ENCODE measurements around the gene DNAH17. TPM values are rescaled to one million over a fixed set of nuclear protein-coding genes. Genes with fewer than 3 reads are reported as not detected.

The DNAH17 gene
- total RNA-seq, 1 donor from 2014 or later: not detected

DNA sequence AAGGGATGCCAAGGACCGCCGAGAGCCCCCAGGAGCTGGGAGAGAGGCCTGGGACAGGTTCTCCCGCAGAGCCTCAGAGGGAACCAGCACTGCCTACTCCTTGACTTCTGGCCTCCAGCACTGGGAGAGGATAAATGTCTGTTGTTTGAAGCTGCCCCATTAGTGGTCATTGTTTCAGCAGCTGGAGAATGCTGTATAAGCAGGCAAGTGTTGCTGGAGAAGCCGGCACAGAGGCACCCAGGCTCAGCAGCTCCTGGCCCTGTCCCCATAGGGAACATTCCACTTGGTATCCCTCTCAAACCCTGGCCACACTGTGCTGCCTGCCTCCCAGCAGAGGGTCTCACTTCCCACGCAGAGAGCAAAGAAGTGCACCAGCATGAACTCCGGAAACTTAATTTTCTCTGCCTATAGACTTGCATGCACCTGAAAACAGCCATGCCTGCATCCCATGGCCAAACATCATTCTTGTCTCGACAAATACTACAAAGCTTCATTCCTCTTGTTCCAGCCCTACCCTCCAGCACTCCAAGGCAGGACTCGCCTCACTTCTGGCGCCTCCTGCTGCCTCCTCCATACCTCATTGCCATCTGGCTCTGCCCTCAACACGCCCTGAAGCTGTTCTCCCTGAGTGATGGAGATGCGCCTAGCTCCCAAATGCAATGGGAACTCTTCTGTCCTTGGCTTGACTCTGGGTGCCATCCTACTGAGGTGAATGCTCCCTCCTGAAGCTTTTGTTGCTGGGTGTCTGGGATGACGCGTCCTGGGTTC is 88.1 kb downstream of the DNAH17 start:
- H3K9me3 ChIP-seq: no peaks in the 10 kb centered on the region
- no peak overlapping the region for H3K4me3 ChIP-seq
- DNase-seq (ENCODE audit: low spot score in 2 of 2): no peak
- H3K4me1 ChIP-seq: no peaks in the 10 kb centered on the region
- no peaks in the 10 kb centered on the region for H3K36me3 ChIP-seq
- peaks cover 8% of the 10 kb centered on the region for H3K27me3 ChIP-seq
- TF ChIP-seq, protein P1, sequence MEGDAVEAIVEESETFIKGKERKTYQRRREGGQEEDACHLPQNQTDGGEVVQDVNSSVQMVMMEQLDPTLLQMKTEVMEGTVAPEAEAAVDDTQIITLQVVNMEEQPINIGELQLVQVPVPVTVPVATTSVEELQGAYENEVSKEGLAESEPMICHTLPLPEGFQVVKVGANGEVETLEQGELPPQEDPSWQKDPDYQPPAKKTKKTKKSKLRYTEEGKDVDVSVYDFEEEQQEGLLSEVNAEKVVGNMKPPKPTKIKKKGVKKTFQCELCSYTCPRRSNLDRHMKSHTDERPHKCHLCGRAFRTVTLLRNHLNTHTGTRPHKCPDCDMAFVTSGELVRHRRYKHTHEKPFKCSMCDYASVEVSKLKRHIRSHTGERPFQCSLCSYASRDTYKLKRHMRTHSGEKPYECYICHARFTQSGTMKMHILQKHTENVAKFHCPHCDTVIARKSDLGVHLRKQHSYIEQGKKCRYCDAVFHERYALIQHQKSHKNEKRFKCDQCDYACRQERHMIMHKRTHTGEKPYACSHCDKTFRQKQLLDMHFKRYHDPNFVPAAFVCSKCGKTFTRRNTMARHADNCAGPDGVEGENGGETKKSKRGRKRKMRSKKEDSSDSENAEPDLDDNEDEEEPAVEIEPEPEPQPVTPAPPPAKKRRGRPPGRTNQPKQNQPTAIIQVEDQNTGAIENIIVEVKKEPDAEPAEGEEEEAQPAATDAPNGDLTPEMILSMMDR (IDR thresholded peaks at IDR 0.05): no peak
- intact Hi-C loops (cut with DNase I): no loop called here
- H3K27ac ChIP-seq: no peak overlapping the region

DNA sequence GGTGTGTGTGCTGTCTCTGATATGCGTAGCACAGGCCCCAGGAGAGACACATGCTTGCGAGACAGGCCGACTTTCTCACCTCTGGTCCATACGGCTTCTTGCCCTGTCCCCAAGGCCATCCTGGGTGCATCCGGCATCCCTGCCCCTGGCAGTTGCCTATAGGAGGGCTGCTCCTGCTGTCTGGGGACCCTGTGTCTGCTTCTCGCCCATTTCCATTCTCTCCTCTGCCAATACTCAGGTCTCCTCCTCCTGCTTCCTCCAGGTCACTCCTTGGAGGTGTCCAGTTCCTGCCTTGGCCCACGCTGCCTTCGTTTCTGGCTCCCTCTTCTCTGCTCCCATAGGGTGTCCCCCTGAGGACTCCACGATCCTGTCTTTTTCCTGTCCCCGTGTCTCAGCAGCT is 89.0 kb downstream of the DNAH17 start:
- Histone ChIP-seq H3K9me3 (no peaks in the 10 kb centered on the region), H3K4me1 (no peaks in the 10 kb centered on the region), H3K27ac (no peak overlapping the region), H3K36me3 (no peaks in the 10 kb centered on the region), H3K27me3 (peaks cover 8% of the 10 kb centered on the region), H3K4me3 (no peak overlapping the region)
- TF ChIP-seq, protein P1 (IDR thresholded peaks at IDR 0.05): no peak
- no peak for DNase-seq (ENCODE audit: low spot score in 2 of 2)
- intact Hi-C loops (cut with DNase I): no loop called here

DNA sequence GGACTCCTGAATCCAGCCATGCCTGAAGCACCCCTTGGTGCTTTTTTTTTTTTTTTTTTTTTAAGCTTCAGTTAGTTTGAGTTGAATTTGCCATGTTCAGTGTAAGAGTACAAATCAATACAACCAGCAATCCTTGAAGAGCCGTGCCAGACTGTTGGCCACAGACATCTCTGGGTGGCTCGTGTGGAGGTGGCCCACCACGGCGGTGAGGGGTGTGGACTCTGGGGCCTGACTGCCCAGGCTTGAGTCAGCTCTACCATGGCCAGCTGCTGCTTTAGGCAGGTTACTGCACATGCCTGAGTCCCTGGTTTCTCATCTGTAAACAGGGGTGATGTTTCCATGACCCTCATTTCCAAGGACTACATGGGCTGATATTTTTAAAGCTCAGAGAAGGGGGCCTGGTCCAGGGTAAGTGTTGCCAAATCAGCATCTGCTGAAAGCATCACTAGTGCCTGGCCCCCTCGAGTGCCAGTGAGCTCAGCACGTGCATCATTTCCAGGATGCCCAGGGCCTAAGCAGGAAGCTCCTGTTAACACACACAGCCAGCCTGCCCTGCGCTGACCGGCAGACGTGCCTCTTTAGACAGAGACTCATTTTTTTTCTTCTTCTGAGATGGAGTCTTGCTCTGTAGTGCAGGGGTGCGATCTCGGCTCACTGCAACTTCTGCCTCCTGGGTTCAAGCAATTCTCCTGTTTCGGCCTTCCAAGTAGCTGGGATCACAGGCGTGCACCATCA is 90.1 kb downstream of the DNAH17 start:
- TF ChIP-seq, protein P1 (IDR thresholded peaks at IDR 0.05): no peak
- Histone ChIP-seq H3K36me3 (no peaks in the 10 kb centered on the region), H3K9me3 (no peaks in the 10 kb centered on the region), H3K27me3 (peaks cover 8% of the 10 kb centered on the region), H3K4me1 (no peaks in the 10 kb centered on the region), H3K27ac (no peak overlapping the region), H3K4me3 (no peak overlapping the region)
- no peak for DNase-seq (ENCODE audit: low spot score in 2 of 2)
- intact Hi-C loops (cut with DNase I): no loop called here

DNA sequence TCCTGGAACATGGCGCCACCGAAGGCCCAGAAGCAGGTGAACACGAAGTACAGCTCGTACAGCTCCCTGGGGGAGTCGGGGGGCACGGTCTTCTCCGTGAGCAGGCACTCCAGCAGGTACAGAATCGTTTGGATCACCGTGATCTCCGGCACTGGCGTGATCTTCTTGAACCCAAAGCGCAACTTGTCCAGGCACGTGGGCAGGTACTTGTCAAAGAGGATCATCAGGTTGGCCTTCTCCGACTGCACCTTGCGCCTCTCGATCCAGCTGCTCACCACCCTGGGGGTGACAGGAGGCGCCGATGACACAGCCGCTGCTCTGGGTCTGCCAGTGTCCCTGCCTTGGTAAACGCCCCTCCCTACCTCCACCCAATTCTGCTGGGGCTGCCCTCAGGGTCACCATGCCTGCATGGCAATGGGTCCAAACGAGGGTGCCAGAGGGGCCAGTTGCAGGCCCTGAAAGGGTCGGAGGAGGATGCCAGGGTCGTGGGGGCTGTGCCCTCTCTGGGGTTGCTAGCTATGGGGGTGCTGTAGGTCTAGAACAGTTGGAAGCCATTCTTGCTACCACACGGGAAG is 90.9 kb downstream of the DNAH17 start:
- Histone ChIP-seq H3K27ac (no peak overlapping the region), H3K4me3 (no peak overlapping the region), H3K27me3 (peaks cover 8% of the 10 kb centered on the region), H3K36me3 (no peaks in the 10 kb centered on the region), H3K4me1 (no peaks in the 10 kb centered on the region), H3K9me3 (no peaks in the 10 kb centered on the region)
- intact Hi-C loops (cut with DNase I): no loop called here
- TF ChIP-seq, protein P1 (IDR thresholded peaks at IDR 0.05): no peak
- DNase-seq (ENCODE audit: low spot score in 2 of 2): no peak

DNA sequence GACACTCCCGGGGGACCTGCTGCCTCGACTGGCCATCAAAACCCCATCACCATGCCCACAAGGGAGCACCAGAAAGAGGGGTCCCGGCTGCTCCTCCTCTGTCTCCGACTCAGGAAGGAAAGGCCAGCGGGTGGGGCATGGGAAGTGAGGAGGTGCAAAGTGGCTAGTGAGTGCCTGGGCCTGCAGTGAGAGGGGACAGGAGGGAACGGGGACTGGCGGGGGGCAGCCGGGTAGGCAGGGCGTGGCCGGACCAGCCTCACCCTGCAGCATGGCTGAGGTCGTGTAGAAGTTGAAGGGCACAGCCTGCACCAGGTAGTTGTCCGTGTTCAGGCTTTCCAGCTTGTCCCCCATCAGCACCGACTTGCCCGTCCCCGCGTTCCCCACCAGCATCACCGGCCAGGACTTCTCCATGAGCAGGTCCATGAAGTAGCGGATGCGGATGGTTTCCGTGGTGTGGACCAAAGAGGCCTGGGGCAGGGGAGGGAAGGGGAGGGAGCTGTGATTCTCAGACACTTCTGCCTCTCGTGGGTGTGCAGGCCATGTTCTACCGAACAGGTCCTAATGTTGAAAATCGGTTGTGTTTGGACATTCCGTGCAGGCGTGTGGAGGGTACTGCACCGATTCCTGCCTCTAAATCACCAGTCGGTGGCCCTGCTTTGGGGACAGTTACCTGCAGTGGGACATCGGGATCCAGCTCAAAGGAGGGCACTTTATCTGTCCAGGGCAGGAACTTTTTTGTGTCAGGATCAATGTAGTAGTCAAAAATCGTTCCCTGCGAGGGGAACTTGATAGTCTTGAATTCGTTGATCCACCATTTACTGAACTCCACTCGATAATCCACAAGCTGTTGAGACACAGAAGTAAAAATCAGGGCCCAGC is 91.7 kb downstream of the DNAH17 start:
- intact Hi-C loops (cut with DNase I): no loop called here
- Histone ChIP-seq H3K36me3 (no peaks in the 10 kb centered on the region), H3K9me3 (no peaks in the 10 kb centered on the region), H3K27me3 (peaks cover 8% of the 10 kb centered on the region), H3K4me1 (no peaks in the 10 kb centered on the region), H3K4me3 (no peak overlapping the region), H3K27ac (no peak overlapping the region)
- TF ChIP-seq, protein P1 (IDR thresholded peaks at IDR 0.05): no peak
- DNase-seq (ENCODE audit: low spot score in 2 of 2): no peak

All from ascending aorta (tissue), 2 donors.